HG03139 (cell line): ENCODE data around the gene CUL9.

Experiments
- ATAC-seq: cut with Tn5 transposase; IDR thresholded peaks from one replicate; pipeline ENCODE4 v1.9.1; 2021; ENCODE audit not compliant: unreplicated experiment

CUL9 gene

DNA sequence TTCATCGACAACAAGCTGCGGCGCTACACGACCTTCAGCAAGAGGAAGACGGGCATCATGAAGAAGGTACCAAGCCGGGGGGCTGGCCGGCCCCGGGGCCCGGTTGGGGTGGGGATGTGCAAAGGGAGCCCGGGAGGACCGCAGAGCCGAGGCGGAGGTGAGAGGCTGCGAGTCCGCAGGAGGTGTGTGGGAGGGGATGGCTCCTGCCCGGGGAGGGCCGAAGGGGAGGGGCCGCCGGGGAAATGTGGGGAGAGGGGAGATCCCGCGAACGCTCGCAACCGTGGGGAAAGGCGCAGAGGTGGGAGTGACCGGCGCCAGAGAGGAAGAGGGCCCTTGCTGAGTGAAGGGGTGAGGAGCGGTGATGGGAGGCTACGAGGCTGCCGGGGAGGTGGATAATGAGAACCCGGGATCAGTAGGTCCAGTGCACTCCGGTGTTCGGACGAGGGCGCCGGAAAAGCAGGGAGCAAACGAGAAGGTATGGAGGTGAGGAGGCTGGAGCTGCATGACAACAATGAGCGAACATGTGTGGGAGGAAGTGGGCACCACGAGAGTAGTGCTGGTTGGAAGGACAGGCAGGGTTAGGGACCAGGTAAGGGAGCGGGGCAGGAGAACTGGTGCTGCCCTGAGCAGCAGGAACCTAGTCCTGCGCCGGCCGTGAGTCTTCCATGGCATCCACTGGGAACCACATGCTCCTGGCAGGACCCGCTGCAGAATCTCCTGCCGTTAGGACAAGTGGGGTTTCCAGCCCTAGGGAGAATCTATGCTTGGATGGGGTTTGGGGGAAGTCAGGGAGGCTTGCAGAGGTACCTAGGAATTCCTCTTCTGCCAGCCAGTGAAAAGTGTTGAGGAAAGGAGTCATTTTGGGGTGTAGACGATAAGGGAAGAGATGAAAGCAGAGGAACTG is 9.6 kb upstream of the CUL9 start:
- ATAC-seq: no peak

DNA sequence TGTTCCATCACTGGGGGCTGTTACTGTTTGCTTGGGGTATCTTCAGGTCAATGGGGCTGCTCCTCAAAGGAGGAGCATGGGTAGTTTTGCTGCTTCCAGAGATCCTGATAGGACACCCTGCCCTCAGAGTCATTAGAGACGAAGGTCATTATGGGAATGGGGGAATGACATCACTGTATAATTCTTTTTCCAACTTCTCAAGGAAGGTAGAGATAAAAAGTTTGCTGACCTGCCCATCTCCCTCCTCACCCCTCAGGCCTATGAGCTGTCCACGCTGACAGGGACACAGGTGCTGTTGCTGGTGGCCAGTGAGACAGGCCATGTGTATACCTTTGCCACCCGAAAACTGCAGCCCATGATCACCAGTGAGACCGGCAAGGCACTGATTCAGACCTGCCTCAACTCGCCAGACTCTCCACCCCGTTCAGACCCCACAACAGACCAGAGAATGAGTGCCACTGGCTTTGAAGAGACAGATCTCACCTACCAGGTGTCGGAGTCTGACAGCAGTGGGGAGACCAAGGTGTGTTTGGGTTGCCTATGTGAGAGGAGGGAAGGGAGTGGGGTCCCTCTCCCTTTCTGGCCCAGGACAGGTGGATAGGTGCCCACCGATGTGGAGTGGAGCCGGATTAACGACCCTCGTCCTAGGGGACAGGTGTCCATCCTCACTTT is 8.3 kb upstream of the CUL9 start:
- no peak for ATAC-seq

DNA sequence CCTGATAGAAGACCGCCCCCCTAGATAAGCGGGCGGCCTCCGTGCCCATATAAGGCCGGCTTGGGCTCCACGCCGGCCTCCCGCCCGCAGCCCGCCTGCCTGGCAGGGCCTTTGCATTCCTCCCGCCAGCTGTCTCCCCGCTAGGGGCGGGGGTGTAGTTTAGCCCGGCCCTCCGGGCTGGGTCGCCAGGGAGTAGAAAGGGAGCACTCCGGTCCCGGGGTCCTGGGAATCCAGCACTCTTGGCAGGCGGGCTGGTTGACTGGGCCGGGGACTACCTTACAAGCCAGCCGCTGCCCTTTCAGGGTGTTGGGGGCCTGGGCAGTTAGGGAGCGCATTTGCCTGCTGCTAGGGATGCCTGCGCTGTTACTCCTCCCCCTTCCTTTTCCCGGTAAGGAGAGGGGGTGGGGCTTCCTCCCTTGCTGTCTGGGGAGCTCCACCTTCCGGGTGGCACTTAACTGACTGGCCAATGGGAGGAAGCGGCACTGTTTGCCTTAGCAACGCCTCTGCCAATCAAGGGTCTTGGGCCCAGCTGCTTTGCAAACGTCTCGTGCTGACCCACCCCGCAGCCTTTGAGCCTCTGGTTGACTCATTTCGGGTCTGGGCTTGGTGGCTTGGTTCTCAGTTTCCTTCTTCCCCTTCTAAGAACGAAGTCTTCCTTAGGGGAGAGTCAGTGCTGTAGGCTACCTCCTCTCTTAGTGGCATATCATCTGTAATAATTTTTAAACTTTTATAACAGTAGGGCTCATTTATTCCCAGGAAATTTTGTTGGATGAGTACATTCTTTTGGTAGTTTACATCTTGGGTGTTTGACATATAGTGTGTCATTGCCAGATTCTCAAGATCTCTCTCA is 7.5 kb upstream of the CUL9 start:
- peak; percentile 47 for ATAC-seq

DNA sequence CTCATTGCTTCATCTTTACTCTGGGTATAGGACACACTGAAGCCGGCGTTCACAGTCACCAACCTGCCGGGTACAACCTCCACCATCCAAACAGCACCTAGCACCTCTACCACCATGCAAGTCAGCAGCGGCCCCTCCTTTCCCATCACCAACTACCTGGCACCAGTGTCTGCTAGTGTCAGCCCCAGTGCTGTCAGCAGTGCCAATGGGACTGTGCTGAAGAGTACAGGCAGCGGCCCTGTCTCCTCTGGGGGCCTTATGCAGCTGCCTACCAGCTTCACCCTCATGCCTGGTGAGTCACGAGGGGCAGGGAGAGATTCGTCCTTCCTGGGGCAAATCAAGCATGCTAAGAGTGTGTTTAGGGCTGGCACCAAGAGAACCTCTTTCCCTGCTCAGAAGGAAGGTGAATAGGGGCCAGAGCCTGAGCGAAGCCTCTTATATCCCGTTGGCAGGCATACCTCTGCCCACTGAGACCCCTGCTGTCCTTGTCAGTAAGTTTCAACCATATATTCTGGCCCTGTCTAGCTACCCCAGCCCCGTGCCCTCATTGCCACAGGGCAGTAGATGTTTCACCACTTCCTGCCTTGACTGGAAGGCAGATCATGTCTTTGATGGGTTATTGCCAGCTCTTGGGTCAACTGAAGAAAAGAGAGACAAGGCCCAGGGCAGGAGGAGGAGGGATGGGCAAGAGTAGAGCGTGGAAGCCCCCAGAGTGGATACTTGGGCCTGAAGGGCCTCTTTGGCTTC is 6.1 kb upstream of the CUL9 start:
- no peak for ATAC-seq

DNA sequence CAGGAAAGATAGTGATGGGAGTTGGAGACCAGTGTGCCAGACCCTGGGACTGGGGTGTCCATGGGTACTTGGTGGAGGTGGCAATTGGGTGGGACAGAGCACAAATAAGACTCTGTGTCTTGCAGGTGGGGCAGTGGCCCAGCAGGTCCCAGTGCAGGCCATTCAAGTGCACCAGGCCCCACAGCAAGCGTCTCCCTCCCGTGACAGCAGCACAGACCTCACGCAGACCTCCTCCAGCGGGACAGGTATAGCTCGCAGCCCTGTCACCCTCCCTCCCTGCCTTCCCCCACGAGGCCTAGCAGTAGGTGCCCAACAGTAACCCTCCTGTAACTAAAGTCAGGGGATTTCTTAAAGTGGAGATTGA is 5.6 kb upstream of the CUL9 start:
- ATAC-seq: no peak

DNA sequence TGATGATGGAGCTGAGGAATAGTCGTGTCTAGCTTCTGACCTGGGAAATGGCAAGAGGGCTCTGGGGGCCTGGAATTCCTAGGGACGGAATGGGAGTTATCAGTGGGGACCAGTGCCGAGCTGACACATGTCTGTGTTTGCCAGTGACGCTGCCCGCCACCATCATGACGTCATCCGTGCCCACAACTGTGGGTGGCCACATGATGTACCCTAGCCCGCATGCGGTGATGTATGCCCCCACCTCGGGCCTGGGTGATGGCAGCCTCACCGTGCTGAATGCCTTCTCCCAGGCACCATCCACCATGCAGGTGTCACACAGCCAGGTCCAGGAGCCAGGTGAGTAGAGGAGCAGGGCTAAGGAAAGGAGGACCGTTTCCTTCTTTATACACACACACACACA is 3.8 kb upstream of the CUL9 start:
- ATAC-seq: no peak

DNA sequence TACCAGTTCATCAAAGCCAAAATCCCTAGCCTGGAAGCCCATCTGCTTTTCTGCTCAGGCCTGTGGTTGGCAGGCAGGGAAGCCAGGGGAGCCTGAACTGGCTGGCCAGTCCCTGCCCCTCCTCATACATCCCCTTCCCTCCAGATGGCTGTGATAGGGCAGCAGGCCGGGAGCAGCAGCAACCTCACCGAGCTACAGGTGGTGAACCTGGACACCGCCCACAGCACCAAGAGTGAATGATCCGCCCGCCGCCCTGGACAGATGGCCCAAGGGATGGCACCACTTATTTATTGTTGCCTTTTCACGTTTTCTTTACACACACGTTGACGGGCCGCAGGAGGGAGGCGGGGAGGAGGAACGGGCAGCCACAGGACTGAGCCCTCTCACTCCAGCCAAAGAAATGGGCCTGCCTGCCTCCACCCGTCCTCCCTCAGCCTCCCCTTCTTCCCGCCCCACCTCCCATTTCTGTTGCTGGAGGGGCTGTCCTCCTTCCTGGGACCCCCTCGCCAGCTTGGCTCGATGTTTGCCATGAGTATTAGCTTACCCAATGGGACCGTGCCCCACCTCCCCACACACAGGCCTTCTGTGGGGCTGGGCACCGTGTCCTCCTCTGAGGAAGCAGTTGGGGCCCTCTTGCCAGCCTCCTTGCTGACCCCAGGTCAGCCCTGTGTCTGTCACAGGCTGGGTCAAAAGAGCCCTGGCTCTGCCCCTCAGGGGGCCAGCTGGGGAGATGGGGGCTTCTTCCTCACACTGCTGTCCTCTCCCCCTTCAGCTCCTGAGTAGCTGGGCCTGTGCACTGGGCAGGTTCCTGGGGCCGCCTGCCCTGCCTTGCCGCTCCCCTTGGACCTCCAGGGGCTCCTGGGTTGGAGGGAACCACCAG is 2.8 kb upstream of the CUL9 start:
- ATAC-seq: no peak

DNA sequence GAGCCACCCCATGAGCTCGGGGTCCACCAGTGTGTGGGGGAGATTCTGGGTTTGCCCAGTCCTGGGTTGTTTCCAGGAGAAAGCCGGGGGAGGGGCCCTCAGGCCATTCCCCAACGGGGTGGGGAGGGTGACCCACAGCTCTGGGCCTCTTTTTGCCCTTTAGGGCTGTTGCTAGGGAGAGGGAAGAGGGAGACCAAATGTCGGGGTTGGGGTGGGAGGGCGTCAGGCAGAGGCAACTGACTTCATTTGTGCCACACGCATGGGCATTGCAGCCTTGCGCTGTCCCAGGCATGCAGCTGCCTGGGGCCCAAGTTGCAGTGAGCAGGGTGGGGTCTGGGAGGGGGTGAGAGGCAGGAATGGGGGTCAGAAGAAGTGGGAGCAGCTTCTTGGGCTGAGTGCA is 1.9 kb upstream of the CUL9 start:
- no peak for ATAC-seq

DNA sequence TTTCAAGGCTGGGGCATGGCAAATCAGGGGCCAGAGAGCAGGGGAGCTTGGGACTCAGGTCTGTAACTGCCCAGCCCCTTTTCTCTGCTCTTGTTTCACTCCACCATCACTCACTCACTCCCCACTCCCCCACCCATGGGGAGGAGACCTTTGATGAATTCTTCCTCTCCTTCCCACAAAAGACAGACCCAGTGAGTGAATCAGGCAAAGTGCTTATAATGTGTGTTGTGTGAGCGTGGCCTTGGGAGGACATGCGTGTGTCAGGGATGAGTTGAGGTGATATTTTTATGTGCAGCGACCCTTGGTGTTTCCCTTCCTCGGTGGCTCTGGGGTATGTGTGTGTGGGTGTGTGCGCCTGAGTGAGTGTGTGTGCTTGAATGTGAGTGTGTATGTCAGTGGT is 1.0 kb upstream of the CUL9 start:
- ATAC-seq: no peak

DNA sequence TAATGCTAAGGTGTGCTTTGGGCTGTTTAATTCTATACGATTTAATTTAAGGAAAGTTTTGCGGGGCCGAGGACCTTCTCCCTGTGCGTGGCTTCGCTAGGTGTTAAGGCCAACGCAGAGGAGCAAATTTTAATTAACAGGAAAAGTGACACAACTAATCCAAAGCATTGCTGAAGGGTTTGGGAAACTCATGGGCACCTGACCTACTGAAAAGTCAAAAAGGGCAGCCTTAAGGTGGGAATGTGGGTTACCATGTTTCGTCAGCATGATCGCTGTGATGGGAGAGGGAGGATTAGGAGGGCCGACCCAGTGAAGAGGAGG is 415 bp upstream of the CUL9 start:
- no peak for ATAC-seq

DNA sequence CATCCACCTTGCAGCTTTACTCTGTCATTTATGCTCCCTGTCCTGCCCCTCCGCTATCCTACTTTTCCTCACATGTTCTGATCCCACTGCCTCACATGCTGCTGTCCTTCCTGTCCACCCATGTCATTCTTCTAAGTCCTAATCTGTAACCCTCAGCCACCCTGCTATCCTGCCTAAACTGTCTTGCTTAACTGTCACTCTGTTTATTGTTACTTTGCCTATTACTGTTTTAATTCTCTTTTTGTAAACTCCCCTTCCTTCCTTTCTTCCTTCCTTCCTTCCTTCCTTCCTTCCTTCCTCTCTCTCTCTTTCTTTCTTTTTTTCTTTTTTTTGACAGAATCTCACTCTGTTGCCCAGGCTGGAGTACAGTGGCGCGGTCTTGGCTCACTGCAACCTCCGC is 1.4 kb downstream of the CUL9 start:
- no peak for ATAC-seq

DNA sequence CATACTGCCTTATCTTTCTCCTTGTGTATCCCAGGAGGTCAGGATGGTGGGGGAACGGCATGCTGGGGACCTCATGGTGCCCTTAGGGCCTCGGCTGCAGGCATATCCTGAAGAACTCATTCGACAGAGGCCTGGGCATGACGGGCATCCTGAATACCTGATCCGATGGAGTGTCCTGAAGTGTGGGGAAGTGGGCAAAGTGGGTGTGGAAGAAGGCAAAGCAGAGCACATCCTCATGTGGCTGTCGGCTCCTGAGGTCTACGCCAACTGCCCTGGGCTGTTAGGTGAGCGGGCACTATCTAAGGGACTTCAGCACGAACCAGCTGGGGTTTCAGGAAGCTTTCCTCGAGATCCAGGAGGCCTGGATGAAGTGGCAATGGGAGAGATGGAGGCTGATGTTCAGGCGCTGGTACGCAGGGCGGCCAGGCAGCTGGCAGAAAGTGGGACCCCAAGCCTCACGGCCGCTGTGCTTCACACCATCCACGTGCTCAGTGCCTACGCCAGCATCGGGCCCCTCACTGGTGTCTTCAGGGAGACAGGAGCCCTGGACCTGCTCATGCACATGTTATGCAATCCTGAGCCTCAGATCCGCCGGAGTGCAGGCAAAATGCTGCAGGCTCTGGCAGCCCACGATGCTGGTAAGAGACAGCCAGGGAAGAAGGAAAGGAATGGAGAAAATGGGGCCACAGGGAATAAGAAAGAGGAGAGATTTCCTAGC is 2.4 kb downstream of the CUL9 start:
- no peak for ATAC-seq

DNA sequence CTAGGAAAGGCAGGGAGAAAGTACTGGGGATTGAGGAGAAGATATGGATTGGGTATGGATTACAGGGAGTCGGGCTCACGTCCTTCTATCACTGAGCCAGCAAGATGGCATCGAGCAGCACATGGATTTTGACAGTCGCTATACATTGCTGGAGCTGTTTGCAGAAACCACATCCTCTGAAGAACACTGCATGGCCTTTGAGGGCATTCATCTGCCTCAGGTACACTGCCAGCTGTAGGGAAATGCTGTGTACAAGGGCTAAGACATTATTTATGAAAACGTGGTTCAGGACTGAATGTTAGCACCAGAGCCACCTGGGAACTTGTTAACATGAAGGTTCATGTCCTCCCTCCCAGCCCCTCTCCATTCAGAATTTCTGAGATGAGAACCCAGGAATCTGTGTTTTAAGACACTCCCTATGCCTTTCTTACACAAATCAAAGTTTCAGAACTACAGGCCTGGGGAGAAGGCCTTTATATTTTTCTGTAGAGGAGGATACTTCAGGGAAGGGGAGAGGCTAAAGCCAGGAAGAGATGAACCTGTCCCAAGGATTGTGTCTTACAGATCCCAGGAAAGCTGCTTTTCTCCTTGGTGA is 3.5 kb downstream of the CUL9 start:
- no peak for ATAC-seq

DNA sequence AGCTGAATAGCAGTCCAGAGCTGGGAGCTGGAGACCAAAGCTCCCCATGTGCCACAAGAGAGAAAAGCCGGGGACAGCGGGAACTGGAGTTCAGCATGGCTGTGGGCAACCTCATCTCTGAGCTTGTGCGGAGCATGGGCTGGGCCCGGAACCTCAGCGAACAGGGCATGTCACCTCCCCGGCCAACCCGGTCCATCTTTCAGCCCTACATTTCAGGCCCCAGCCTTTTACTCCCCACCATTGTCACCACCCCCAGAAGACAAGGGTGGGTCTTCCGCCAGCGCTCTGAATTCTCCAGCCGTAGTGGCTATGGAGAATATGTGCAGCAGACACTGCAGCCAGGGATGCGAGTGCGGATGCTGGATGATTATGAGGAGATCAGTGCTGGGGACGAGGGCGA is 4.0 kb downstream of the CUL9 start:
- ATAC-seq: no peak

DNA sequence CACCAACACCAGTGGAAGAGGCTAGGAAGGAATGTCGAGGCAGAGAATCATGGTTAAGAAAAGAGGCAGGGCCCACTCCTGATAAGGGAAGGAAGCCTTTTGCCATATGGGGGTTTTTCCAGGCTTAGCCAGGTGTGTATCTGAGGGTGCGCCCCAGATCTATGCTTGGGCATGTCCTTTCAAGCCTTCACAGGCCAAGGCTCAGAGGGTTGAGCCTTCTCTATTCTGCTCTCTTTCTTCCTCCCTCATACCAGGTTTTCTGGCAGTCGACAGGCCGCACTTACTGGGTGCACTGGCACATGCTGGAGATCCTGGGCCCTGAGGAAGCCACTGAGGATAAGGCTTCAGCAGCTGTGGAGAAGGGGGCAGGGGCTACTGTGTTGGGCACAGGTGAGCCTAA is 4.7 kb downstream of the CUL9 start:
- ATAC-seq: no peak

DNA sequence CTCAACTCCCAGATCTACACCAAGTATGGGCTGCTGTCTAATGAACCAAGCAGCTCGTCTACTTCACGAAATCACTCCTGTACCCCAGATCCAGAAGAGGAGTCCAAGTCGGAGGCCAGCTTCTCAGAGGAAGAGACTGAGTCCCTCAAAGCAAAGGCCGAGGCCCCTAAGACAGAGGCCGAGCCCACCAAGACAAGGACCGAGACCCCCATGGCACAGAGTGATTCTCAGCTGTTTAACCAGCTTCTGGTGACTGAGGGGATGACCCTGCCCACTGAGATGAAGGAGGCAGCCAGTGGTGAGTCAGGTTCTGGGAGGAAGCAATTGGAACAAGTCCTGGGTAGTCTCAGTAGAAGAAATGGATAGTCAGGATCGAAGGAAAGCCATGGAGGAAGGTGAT is 5.8 kb downstream of the CUL9 start:
- no peak for ATAC-seq

DNA sequence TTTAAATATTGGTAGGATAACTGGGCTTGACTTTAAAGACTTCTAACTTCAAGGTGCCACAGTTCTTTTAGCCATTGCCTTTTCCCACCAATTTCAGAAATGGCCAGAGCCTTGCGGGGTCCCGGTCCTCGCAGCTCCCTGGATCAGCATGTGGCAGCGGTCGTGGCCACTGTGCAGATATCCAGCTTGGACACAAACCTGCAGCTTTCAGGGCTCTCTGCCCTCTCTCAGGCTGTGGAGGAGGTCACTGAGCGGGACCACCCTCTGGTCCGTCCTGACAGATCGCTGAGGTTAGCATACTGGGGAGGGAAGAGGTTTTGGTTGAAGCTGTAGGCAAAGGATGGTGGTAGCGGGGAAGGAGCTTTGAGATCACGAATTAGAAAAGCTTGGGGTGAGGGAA is 6.4 kb downstream of the CUL9 start:
- ATAC-seq: no peak

DNA sequence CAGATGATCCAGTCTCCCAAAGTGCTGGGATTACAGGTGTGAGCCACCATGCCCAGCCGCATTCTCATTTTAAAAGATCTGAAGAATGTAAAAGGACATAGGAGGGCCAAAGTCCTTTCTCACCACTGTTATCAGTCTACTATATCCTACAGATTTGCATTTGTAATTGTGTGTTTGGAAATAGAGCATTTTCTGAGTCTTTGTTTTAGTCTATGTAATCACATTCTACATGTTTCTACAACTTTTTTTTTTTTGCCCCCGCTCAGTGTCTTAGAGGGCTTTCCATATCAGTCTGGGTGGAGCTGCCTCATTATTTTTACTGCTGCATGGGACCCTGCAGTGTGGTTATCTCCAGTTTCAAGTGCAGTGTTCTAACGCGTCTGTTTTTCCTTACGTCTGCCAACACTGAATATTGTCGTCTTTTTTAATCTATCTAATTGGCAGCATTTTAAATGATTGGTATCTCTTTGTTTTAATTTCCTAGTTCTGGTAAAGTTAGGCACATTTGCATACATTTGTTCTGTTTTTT is 7.8 kb downstream of the CUL9 start:
- no peak for ATAC-seq

DNA sequence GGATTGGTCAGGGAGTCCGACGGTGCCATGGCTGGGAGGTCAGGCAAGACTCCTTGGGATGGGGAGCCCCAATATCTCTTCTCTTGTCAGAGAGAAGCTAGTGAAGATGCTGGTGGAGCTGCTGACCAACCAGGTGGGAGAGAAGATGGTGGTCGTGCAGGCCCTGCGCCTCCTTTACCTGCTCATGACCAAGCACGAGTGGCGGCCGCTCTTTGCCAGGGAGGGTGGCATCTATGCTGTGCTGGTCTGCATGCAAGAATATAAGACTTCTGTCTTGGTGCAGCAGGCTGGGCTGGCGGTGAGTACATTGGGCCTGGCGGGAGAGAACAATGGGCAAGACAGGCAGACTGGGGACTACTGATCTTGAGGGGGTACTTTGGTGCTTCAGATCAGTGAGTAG is 10.9 kb downstream of the CUL9 start:
- ATAC-seq: no peak
